BE2C (cell line): ENCODE data around the gene ARID3A.

Experiments
- DNase-seq: peaks from one replicate; pipeline ENCODE4 v3.0.0-alpha.2; 2020
- H3K27me3 ChIP-seq: fragments of 250-450 bp; sonication (Bioruptor Pico); 2 replicates; pipeline ENCODE4 v1.5.1; 2020; ENCODE audit warnings: mild to moderate bottlenecking
- H3K36me3 ChIP-seq: fragments of 250-450 bp; sonication (Bioruptor Pico); 2 replicates; pipeline ENCODE4 v1.5.1; 2020; ENCODE audit warnings: mild to moderate bottlenecking
- H3K4me1 ChIP-seq: fragments of 250-450 bp; sonication (Bioruptor Pico); 2 replicates; pipeline ENCODE4 v1.5.1; 2020
- H3K4me3 ChIP-seq: 2 replicates; pipeline ENCODE4 v1.5.1; 2011; ENCODE audit warnings: low read depth, low read length
- H3K9me3 ChIP-seq: fragments of 250-450 bp; sonication (Bioruptor Pico); 2 replicates; pipeline ENCODE4 v1.5.1; 2020
- CTCF ChIP-seq: IDR thresholded peaks from 2 replicates; pipeline ENCODE4 v1.5.1; 2012; ENCODE audit warnings: mild to moderate bottlenecking, low read depth, low read length

Gene ARID3A

GRCh38 chr19:925087-925525 lies 729 bp upstream of the ARID3A start:
- peaks cover 5% of the 10 kb centered on the region; the same call in 1 of the 2 replicates for H3K36me3 ChIP-seq
- peak overlapping the region; percentile 86 for H3K4me3 ChIP-seq
- no peak for DNase-seq
- H3K9me3 ChIP-seq: no peaks in the 10 kb centered on the region
- H3K4me1 ChIP-seq: no peaks in the 10 kb centered on the region; the same call in 1 of the 2 replicates
- no peak for TF ChIP-seq CTCF
- peaks cover 14% of the 10 kb centered on the region for H3K27me3 ChIP-seq

GRCh38 chr19:926323-926588 lies 421 bp downstream of the ARID3A start:
- no peak for TF ChIP-seq CTCF
- H3K27me3 ChIP-seq: peaks cover 2% of the 10 kb centered on the region
- H3K4me1 ChIP-seq: no peaks in the 10 kb centered on the region; the same call in 1 of the 2 replicates
- peaks cover 5% of the 10 kb centered on the region; the same call in 1 of the 2 replicates for H3K36me3 ChIP-seq
- no peak for DNase-seq
- no peaks in the 10 kb centered on the region for H3K9me3 ChIP-seq
- H3K4me3 ChIP-seq: peak overlapping the region; percentile 86

- Histone ChIP-seq H3K4me3 (peak overlapping the region; percentile 86), H3K4me1 (no peaks in the 10 kb centered on the region; the same call in 1 of the 2 replicates)
- no peak for DNase-seq
These were observed 935 bp downstream of the ARID3A start for GRCh38 chr19:926589-927350.

GRCh38 chr19:927351-927779 lies 1.5 kb downstream of the ARID3A start:
- H3K4me3 ChIP-seq: no peak overlapping the region; the same call in 1 of the 2 replicates
- no peak for TF ChIP-seq CTCF
- DNase-seq: no peak
- no peaks in the 10 kb centered on the region; the same call in 1 of the 2 replicates for H3K4me1 ChIP-seq
- H3K27me3 ChIP-seq: no peaks in the 10 kb centered on the region
- H3K36me3 ChIP-seq: peaks cover 8% of the 10 kb centered on the region; the same call in 1 of the 2 replicates
- H3K9me3 ChIP-seq: no peaks in the 10 kb centered on the region

More at GRCh38 chr19:926589-927350, 935 bp downstream of the ARID3A start:
- Histone ChIP-seq H3K36me3 (peaks cover 5% of the 10 kb centered on the region; the same call in 1 of the 2 replicates), H3K9me3 (no peaks in the 10 kb centered on the region), H3K27me3 (no peaks in the 10 kb centered on the region)
- no peak for TF ChIP-seq CTCF

- TF ChIP-seq CTCF: no peak
- Histone ChIP-seq H3K4me3 (no peak overlapping the region), H3K36me3 (peaks cover 12% of the 10 kb centered on the region; the same call in 1 of the 2 replicates), H3K9me3 (no peaks in the 10 kb centered on the region), H3K4me1 (peaks cover 4% of the 10 kb centered on the region), H3K27me3 (no peaks in the 10 kb centered on the region)
- DNase-seq: no peak
These were observed 2.1 kb downstream of the ARID3A start for GRCh38 chr19:927780-928401.
